Stimulated activated CD4-positive, alpha-beta T cell treated with anti-CD3 and anti-CD28 coated beads, Interleukin-4, amount 100 ng/mL, for 1 hour (primary cell): ENCODE results near the gene GCH1.
A peak's percentile ranks its signal among the peaks of the same experiment; 100 is the strongest.
"Not testable (repeated sequence)": the region's sequence is repeated elsewhere in the genome, so short reads cannot be mapped to it uniquely, and the experiment has no call there.

Experiments used
- DNase-seq: peaks from one replicate; pipeline ENCODE4 v3.0.0-alpha.2; 2020

The GCH1 gene

DNA sequence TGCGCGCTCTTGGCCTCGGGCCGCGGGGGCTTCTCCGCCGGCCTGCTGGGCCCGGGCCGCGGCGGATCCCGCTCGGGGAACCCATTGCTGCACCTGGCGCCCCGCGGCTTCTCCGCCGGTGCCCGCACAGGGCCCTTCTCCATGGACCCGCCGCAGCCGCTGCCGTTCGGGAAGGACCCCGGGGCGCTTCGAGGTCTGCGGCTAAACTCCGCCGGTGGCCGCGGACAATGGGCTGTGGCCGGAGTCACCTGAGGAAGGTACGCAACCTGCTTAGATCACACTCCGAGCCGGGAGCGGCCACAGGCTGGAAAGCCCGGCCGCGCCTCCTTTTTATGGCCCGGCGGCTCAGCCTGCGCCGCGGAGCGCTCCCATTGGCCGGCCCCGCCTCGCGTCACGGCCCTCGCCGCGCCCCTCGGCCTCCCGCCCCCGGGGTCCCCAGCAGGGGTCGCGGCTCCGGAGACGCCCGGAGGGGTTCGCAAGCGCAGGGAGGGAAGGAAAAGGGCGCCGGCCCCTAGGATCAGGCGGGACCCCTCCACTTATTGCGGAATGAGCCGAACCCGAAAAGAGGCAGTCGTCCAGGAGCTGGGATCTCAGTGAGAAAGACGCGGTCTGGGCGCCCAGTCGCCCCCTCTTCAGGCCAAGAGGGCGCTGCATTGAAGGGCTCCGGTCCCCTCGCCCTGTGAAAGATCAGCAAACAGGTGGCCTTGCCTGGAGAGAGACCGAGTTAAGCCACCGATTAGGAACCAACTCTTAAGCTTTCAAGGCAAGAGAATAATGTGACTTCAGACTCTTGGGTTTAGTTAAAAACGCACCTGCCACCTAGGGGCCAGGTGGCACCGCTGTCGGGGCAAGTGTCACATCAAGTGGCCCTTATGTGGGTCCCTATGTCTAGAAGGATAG, at the start of gene GCH1:
Gene GCH1, minus strand, starts transcription at position 306 of the 900 bp plus-strand sequence. Its CDS starts 163 bp downstream, at position 143.
- DNase-seq, result peak; percentile 79

- no peak for DNase-seq
Measured at GRCh38 chr14:54947230-54947629, 44.6 kb upstream of the GCH1 start.

DNA sequence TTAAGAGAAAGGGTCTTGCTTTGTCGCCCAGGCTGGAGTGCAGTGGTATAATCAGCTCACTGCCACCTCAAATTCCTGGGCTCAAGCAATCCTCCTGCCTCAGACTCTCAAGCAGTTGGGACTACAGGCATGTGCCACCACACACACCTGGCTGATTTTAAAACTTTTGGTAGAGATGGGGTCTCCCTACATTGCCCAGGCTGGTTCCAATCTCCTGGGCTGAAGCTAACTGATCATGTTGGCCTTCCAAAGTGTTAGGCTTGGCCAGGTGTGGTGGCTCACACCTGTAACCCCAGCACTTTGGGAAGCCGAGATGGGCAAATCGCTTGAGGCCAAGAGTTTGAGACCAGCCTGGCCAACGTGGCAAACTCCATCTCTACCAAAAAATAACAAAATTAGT, 43.9 kb upstream of the GCH1 start:
- DNase-seq, result no peak

DNA sequence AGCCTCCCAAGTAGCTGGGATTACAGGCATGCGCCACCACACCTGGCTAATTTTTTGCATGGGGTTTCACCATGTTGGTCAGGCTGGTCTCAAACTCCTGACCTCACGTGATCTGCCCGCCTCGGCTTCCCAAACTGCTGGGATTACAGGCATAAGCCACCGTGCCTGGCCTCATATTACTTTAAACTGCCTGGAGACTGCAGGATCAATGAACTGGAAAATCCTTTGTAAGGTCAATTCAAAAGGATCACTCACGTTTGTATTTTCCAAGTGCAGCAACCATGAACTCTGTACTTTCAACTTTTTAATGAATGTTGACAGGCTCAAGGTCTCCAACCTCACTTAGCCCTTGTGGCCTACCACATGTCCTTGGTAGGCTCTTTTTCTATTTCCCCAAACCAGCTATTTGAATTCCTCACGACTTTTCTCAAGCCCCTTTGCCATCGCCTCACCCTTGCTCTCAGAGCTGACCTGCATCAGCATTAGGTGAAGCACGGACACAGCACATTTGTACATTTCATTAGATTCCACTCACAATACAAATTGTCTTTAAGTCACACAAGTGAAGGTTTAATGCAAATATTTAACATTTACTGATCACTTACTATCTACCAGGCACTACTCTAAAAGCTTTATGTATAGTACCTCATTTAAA, 42.2 kb upstream of the GCH1 start:
- no peak for DNase-seq

GRCh38 chr14:54942913-54943312, 40.3 kb upstream of the GCH1 start:
- no peak for DNase-seq

GRCh38 chr14:54936816-54937215, 34.2 kb upstream of the GCH1 start:
- no peak for DNase-seq

GRCh38 chr14:54935958-54936357, 33.3 kb upstream of the GCH1 start:
- DNase-seq, result no peak

DNA sequence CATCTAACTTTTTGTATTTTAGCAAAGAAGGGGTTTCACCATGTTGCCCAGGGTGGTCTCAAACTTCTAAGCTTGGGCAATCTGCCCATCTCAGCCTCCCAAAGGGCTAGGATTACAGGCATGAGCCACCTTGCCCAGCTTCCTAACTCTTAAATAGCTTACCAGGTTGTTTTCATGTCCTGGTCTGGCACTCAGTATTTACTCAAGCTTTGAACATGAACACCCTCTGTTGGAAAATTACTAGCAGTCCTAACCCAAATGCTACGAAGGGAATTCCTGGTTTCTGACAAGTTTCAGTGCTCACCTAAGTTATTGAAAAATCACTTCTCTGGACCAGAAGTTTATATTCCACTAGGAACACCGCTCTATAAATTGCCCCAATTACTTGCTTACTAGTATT, 32.5 kb upstream of the GCH1 start:
- no peak for DNase-seq

GRCh38 chr14:54933006-54933405, 30.4 kb upstream of the GCH1 start:
- no peak for DNase-seq

DNA sequence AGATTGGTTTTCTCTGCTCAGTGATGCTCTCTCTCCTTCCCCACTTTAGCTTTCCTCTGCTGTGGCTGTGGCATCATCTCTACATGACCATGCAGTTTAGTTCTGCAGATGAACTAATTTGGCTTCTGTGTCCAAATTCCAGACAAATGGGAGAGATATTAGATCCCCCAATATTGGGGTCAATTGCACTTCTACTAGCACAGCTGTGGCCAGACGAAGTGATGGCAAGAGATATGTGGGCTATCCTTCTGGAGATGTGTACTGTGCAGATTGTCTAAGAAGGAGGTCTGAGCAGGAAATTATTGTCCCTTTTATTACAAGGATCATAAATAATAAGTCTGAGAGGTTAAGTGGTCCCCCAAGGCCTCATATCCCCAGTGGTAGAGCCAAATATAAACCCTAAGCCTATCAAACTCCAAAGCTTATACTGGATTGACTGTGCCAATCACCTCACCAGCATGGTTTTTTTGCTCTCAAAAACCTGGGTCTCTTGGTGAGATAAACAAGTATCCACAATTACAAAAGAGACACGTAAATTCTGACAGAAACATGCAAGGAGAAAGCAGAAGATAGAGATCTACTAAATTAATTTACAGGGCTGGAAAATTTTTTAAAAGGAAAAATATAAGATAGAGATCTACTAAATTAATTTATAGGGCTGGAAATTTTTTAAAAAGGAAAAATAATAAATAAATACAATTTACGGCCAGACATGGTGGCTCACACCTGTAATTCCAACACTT, 29.1 kb upstream of the GCH1 start:
- no peak for DNase-seq

DNA sequence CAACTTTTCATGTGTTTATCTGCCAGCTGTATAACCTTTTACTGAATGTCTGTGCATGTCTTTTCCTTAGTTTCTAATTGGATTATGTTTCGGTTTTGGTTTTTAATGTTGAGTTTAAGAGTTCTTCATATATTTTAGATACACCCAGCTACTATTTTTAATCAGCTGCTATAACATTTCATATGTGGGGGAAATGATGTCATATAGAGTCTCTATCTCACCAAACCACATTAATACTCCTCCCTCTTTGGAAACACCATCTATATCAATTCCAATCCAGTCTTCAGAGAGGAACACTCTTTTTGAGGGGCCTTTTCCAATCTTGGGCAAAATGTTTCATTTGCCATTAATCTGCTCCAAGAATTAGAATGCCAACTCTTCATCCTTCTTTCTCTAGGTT, 28.5 kb upstream of the GCH1 start:
- DNase-seq, result no peak

- no peak for DNase-seq
Measured at GRCh38 chr14:54929556-54929955, 26.9 kb upstream of the GCH1 start.

DNA sequence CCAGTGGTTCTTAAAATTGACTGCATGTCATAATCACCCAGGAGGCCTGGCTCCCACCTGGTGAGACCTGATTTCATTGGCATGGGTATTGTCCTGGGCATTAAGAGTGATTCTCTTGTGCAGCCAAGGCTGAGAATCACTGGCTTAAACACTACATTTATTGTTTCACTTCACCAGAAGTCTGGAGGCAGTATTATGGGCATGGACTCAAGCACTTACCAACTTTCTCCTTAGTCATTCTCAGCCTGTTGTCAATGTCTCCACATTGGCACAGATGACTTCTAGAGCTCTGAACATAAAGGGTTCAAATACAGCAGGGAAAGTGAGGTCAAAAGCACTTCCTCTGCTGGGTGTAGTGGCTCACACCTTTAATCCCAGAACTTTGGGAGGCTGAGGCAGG, 25.6 kb upstream of the GCH1 start:
- DNase-seq, result no peak

GRCh38 chr14:54927551-54927950, 24.9 kb upstream of the GCH1 start:
- no peak for DNase-seq

DNA sequence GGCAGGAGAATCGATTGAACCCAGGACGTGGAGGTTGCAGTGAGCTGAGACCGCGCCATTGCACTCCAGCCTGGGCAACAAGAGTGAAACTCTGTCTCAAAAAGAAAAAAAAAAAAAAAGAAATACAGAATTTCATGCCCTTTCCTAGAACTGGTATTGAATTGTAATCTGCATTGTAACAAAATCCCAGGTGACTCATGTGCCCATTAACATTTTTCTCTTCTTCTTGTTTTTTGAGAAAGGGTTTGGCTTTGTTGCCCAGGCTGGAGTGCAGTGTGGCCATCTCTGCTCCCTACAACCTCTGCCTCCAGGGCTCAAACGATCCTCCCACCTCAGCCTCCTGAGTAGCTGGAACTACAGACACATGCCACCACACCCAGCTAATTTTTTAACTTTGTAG, 23.9 kb upstream of the GCH1 start:
- not testable (repeated sequence) for DNase-seq

DNA sequence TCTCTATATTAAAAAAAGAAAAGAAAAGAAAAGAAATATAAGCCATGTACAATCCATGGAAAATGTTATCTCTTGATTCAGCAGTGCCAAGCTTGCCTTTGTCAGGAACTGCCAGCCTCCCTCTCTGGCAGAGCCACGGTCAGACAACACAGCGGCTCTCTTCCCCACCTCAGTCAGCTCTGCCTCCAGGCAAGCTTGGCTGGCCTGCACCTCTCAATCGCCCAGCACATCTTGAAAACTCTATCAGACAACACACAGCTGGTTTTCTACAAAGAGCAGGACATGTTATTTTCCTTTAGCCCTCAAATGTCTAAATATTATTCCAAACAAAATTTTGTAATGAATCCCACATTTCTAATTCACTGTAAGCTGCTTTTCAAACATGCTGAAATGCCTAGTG, 20.0 kb upstream of the GCH1 start:
- no peak for DNase-seq

DNA sequence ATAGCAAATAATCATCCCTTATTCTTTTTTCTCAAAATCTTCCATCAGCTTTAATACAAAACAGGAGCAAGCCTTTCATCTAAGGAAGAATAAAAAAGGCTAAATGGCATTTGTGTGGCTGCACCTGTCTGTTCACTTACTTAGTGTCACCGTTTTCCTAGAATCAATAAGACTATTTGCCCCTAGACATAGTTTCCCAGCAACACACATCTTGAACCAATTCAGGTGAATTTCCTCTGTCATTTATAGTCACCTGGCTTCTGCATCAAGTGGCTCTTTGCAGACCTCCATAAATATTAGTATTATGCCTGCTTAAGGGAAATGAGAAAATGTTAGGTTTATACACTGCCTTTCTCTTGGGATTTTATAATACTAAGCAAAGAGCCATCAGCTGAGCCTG, 17.4 kb upstream of the GCH1 start:
- no peak for DNase-seq

GRCh38 chr14:54919330-54919729, 16.7 kb upstream of the GCH1 start:
- no peak for DNase-seq

- no peak for DNase-seq
Measured at GRCh38 chr14:54918427-54918826, 15.8 kb upstream of the GCH1 start.

DNA sequence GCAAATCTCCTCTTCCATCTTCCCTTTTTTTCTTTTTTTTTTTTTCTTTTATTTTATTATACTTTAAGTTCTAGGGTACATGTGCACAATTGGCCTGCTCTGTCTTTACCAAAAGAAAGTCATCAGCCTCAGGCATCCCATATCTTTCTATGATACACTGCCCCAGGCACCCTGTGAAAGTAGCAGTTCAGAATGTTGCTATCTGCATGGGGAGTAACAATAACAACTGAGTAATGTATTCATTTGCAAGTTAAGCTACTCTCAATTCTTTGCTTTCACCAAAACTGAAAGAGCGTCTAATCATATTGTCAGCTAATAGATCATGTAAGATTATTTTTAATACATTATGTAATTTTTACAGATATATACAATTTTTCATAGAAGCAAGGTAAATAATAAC, 13.5 kb upstream of the GCH1 start:
- DNase-seq, result no peak

DNA sequence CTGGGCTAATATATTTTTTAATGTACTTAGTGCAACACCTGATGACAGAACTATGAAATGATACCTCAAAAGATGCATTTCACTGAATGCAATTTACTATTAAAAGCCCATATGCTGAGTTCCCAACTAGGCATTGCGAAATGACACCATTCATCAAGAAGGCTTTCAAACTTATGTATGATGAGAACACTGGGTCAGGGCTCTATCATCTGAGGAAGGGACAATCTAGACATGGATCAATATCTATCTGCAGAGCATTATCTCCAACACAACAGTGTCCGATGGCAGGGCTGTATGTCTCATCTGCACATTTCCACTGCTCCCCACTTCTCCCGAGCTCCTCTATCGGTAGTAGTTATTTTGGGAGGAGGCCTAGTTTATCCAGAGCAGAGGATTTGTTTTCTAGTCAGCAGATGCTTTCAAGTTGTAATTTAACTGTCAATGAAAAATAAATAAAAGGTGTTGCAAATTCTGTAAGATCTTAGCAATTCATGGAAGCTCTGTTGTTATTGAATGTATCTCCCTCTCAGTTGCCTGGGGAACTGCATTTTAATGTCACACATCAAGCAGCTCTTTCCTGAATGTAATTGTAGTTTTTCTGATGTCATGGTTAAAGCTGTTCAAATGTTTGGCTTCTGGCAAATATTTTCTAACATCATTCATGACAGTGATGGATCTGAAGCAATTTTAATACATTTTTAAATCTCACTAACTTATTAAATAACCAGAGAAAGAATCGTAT, 7.4 kb upstream of the GCH1 start:
- no peak for DNase-seq

GRCh38 chr14:54908973-54909372, 6.3 kb upstream of the GCH1 start:
- not testable (repeated sequence) for DNase-seq

DNA sequence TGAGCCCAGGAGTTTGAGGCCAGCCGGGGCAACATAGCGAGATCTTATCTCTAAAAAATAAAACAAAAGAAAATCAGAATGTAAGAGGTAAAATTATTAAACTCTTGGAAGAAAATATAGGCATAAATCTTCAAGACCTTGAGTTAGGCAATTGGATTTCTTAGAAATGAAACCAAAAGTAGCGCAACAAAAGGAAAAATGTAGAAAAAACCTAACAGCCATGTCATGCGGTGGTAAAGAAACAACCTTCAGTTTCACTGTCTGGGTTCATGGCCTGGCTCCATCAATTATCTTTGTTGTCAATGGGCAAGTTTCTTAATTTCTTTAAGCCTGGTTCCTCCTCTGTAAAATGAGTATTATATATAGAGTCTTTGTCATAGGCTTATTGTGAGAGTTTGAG, 5.6 kb upstream of the GCH1 start:
- DNase-seq, result no peak
